ENCODE results near the gene CCDC194.
"Not testable (repeated sequence)": the region's sequence is repeated elsewhere in the genome, so short reads cannot be mapped to it uniquely, and the experiment has no call there.

The CCDC194 gene

DNA sequence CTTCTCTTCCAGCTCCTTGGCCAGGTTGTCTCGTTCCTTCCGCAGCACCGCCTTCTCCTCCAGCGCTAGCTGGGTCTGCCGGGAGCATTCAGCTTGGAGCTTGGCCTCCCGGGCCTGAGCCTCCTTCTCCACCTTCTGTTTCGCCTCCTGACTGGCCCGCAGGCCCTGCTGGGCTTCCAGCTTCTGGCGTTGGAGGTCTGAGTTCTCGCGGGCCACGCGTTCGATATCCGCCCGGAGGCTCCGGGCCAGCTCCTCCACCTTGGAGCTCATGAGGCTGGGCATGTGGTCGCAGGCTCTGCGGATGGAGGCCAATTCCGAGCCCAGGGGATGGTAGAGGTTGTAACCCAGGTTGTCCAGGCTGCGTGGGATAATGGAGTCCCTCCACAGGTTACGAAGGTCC lies 28.6 kb downstream of the CCDC194 start:
- no peak for DNase-seq

DNA sequence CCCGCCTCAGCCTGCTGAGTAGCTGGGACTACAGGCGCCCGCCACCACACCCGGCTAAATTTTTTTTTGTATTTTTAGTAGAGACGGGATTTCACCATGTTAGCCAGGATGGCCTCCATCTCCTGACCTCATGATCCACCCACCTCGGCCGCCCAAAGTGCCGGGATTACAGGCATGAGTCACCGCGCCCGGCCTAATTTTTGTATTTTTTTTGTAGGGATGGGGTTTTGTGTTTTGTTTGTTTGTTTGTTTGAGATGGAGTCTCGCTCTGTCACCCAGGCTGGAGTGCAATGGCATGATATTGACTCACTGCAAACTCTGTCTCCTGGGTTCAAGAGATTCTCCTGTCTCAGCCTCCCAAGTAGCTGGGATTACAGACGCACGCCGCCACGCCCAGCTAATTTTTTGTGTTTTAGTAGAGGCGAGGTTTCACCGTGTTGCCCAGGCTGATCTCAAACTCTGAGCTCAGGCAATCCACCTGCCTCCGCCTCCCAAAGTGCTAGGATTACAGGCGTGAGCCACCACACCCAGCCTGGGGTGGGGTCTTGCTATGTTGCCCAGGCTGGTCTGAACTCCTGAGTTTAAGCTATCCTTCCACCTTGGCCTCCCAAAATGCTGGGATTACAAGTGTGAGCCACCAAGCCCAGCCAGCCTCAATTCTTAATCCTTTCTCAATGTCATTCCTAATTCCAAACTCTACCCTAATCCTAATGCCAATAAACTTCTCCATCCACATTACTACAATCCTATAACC lies 30.0 kb downstream of the CCDC194 start:
- not testable (repeated sequence) for DNase-seq

DNA sequence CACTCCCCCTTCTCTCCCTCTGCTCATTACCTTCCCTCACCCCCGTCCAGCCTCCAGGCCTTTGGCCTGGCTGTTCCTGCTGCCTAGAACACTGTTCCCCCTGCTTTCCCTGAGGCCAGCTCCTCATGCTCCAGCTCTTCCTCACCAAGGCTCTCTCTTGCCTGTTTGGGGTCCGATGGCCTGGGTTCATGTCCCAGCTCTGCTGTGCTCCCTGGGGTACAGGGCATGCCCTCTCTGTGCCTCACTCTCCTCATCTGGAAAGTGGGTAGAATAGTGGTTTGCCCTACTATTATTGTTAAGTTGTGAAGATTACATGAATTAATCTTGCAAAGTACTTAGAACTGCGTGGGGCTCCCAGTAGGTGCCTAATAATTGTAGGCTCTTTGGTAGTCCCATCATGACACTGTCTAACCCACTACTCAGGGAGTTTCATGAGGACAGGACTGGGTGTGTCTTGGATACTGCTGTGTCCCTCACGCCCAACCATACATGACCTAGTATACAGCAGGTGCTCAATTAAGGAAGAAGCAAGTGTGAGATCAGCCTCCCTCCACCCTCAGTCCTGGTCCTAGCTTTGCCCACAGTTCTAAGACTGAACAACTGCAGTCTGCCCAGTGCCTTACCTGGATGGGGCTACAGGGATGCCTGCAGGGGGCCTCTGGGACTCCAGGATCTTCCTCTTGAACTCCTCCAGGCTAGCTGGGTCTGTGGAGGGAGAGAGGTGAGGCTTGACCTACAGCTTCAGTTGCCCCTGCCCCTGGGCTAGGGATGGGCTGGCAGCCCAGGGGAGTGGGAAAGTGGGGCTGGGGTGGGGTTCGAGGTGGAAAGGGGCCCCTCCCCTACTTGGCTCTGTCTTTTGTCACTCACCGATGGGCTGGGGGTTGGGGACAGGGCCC lies 33.8 kb downstream of the CCDC194 start:
- no peak for DNase-seq

DNA sequence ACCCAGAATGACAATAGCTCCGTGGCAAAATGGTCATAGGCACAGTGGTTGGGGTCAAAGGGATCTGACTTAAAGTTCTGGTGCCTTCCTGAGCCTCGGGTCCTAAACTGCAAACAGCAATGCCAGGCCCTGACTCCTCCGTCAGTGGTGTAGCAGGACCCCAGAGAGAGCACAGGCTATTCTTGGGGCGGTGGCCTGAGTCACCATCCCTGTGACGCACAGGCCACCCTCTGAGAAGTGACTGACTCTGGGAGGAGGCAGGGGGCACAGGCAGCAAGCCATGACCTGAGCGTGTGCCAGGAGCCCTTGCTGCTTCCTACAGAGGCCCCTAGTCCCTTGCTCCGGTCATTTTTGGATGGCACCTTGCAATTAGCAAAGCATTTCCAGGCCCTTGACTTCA lies 35.6 kb downstream of the CCDC194 start:
- no peak for DNase-seq

DNA sequence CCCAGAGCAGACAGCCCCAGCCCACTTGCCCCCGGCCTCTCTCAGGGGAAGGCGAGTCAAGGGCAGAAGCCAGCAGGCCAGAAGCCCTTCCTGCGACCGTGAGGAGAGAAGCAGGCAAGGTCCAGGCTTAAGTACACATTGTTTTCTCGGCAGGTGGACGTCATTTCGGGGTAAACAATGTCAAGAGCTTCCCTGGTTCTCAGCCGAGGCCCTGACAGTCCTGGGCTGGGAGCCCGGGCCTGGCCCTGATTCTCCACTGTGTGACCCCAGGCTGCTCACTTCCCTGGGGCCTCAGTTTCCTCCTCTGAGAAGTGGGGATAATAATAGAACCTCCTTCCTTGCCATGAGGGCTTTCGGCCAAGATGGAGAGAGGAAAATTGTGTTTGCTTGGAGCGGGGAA lies 36.3 kb downstream of the CCDC194 start:
- no peak for DNase-seq

DNA sequence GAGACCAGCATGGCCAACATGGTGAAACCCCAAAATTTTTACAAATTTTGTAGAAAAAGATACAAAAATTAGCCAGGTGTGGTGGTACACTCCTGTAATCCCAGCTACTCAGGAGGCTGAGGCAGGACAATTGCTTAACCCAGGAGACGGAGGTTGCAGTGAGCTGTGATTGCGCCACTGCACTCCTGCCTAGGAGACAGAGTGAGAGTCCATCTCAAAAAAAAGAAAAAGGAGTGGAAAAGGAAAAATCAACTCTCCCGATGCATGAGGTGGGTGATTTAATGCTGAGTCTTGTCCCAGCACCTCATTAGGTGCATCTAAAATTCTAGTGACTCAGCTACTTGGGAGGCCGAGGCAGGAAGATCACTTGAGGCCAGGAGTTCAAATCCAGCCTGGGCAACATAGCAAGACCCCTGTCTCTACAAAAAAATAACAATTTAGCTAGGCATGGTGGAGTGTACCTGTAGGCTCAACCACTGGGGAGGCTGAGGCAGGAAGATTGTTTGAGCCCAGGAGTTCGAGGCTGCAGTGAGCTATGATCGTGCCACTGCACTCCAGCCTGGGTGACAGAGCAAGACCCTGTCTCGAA lies 36.8 kb downstream of the CCDC194 start:
- no peak for DNase-seq

DNA sequence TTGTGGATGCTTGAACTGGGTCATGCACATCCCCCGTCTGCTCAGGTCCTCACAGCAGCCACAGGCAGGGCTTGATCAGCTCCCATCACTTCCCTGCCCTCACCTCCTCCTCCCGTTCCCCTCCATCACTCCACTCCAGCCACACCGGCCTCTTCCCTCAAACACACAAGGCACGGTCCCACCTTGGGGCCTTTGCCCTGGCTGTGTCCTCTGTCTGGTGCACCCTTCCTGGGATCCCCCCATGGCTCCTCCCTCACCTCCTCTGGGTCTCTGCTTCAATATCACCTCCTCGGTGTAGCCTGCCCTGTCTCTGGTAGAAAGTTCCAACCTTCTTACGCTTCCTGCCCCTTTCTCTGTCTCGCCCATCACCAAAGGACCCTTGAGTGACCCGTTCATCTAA lies 40.6 kb downstream of the CCDC194 start:
- DNase-seq, result no peak

DNA sequence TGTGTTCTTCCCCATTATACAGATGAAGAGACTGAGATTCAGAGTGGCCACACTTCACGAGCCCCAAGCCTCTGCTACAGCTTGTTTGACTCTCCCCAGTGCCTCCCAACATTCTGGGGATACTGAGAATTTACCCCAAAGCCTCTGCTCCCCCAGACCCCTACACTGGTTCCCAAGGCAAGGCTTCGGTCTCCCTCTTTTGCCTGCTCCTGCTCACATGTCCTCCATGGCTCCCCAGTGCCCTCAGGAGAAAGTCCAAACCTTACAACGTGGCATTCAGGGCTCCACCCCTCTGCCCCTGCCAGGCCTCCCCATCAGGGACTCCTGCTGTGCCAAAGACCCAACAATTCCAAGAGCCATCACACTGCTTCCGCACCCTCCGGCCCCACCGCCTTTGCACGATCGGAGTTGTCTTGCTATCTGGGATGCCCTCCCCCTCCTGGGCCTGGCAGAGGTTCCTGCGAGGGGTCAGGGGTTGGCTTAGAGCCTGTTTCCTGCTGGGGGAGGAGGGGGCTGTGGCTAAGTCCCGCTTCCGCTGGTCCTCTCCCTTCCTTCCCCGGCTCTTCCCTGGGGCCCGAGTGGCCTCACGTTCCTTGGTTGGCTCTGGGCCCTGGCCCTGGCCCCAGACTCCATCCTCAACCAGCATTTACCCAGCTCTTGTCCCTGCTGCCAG lies 41.3 kb downstream of the CCDC194 start:
- DNase-seq, result no peak

DNA sequence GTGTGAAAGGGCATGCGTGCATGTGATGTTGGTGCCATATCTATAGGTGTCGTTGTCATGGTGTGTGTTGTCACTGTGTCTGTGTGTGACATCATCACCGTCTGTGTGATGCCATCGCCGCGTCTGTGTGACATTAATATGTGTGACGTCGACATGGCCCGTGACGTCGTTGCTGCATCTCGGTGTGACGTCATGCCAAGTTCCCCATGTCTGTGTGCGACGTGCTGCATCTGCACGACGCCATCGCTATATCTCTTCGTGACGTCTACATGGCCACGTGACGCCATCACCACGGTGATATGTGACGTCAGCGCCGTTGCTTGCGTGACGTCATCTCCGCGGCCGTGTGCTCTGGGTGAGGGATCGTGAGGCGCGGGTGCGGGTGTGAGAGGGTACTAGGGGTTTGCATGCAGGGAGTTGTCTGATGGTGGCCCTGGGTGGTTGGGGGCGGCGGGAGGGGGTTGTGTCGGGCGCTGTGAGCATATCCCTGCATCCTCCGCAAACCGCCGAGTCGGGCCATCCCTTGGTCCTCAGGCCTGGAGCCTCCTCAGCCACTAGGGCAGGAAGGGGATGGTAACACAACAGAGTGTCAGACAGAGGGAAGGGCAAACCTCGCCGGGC lies 42.1 kb downstream of the CCDC194 start:
- DNase-seq, result no peak

DNA sequence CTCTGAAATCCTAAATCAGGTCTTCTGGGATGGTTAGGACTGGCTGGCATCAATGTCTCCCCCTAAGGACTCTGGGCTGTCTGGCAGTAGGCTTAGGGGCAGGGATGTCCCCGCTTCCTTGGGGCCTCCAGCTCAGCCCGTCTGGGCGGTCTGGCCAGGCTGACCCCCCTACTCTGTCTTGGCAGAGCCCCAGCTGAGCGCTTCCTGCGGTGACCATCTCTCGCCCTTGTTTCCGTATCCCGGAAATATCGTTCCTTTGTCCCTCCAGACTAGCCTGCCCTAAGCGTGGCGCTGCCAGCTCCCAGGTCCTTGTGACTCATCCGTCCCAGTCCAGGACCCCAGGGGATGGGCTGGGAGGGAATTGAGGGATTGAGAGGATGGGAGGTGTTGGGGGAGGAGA lies 45.3 kb downstream of the CCDC194 start:
- no peak for DNase-seq

DNA sequence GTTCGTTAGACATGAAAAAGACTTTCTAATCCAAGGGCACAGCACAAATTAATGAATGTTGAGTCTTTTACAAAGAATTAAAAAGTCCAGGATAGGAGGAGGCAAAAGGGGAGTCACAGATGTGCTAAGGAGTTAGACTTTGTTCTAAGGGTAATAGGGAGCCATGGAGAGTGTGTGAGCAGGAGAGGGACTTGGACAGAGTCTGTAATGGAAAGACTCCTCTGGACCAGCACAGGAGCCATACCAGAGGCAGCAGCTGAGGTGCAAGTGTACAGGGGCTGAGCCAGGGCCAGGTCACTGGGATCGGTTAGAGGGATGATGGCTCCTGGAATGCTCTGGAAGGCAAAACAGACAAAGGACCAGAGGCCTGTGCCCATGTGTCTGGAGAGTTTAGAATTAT lies 46.1 kb downstream of the CCDC194 start:
- DNase-seq, result no peak

DNA sequence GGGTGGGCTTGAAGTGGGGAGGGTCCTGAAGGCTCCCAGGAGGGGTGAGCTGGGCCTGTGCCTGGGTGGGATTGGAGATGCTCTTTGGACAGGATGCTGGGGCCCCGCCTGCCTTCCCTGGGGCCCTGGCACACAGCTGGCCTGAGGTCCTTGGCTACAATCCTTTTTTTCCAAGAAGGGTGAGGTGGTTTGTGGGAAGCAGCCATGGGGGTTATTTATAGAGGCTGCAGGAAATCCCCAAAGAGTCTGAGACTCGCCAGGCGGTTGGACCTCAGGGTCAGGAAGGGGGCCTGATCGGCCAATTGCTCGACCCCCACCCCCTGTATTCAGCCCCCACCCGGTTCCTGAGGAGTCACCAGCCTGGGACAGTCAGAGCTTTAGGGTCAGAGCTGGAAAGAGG lies 46.6 kb downstream of the CCDC194 start:
- DNase-seq, result no peak

DNA sequence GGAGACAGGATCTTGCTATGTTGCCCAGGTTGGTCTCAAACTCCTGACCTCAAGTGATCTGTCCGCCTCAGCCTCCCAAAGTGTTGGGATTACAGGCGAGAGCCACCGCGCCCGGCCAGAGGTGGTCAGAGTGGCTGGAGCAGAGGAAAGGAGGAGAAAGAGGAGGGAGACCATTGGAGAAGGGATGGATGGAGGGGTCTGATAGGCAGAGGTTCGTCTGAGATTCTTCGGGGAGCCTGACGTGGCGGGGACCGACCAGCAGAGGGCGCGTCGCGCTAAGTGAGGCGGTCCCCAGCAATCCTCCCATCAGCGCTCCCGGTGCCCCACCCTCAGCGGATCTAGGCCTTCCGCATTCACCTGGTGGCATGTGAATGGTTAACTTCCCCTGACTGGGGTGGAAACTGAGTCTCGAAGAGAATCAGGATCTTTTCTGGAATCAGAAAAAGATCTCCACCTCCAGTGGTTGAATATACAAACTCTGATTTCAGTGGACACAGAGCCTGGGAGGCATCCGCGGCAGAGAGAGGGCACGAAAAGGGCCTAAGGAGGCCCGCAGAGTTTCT lies 47.8 kb downstream of the CCDC194 start:
- peak; percentile 78 for DNase-seq

DNA sequence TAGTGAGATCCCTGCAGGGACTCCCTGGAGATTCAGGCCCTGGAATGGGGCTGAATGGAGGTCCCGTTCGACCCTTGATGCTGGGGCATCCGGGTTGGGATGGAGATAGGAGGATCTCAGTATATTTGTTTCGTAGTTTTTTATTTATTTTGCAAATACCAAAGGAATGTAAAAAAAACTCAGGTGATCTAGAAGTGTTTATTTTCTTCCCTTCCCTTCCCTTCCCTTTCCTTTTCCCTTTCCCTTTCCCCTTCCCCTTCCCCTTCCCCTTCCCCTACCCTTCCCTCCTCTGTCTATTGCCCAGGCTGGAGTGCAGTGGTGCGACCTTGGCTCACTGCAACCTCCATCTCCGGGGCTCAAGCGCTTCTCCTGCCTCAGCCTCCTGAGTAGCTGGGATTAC lies 52.2 kb downstream of the CCDC194 start:
- no peak for DNase-seq

DNA sequence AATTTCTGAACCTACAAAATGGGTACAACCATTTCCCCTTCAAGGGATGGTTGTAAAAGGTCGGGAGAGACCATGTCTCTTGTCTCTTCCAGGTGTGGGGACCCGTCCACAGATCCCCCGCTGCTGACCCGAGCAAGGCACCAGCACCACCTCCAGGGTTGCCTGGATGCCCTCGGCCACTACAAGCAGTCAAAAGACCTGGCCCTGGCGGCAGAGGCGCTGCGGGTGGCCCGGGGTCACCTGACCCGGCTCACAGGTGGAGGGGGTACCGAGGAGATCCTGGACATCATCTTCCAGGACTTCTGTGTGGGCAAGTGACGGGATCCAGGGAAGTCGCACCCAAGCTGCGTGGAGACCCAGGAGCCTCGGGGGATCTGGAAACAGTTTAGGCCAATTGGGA lies 52.6 kb downstream of the CCDC194 start:
- no peak for DNase-seq

DNA sequence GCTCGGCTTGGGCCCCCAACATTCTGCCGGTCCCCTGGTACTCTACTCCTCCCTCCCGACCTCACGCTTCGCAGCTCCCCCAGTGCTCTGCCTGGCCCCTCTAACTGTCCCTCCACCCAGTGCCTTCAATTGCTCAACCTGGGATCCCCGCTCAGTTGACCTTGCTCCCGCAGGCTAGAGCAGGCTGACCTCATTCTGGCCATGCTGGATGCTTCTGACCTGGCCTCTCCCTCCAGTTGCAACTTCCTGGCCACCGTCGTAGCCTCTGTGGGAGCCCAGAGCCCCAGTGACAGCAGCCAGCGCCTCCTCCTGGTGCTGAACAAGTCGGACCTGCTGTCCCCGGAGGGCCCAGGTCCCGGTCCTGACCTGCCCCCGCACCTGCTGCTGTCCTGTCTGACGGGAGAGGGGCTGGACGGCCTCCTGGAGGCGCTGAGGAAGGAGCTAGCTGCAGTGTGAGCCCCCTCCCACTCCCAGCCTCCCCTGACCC lies 53.1 kb downstream of the CCDC194 start:
- no peak for DNase-seq

Data from CD4-positive, alpha-beta T cell treated with Interleukin-10 for 1 hour (primary cell).